Brain microvascular endothelial cell (primary cell): Measurements from ENCODE around the gene MLPH.

Source experiments
- DNase-seq: peaks from one replicate; pipeline ENCODE4 v3.0.0-alpha.2; 2020
- H3K27ac ChIP-seq: fragments of 250-450 bp; sonication (Bioruptor Pico); 2 replicates; pipeline ENCODE4 v1.5.1; 2020; ENCODE audit warnings: mild to moderate bottlenecking, moderate library complexity
- H3K27me3 ChIP-seq: fragments of 250-450 bp; sonication (Bioruptor Pico); replicated peaks from 2 replicates; pipeline ENCODE4 v1.5.1; 2020; ENCODE audit warnings: mild to moderate bottlenecking
- H3K36me3 ChIP-seq: fragments of 250-450 bp; sonication (Bioruptor Pico); replicated peaks from 2 replicates; pipeline ENCODE4 v1.5.1; 2020; ENCODE audit warnings: mild to moderate bottlenecking
- H3K4me3 ChIP-seq: 2 replicates; pipeline ENCODE4 v1.5.1; 2011; ENCODE audit warnings: low read depth, mild to moderate bottlenecking, control low read depth, low read length, moderate library complexity
- CTCF ChIP-seq: IDR thresholded peaks from 2 replicates; pipeline ENCODE4 v1.5.1; 2011; ENCODE audit warnings: low read depth, mild to moderate bottlenecking, moderate library complexity, low read length, control low read depth, inconsistent platforms; ENCODE audit errors: missing control alignments
- in situ Hi-C: cut with HindIII; loops from 2 replicates; pipeline ENCODE4 v1.10.0; 2017; ENCODE audit warnings: low sequenced_read_pairs, low pct_ligation_motif_present

Gene MLPH

GRCh38 chr2:237455764-237456163 is 31.3 kb upstream of the MLPH start:
- in situ Hi-C loops, result no loop called here
- H3K27me3 ChIP-seq, result no peaks in the 10 kb centered on the region
- H3K27ac ChIP-seq, result peak overlapping the region; percentile 39
- no peak overlapping the region for H3K4me3 ChIP-seq
- TF ChIP-seq CTCF, result no peak
- no peaks in the 10 kb centered on the region for H3K36me3 ChIP-seq
- DNase-seq, result no peak

- peak; percentile 77 for DNase-seq
- in situ Hi-C loops, result no loop called here
- peak overlapping the region; percentile 39 for H3K27ac ChIP-seq
Measured at GRCh38 chr2:237456200-237456843, 30.7 kb upstream of the MLPH start.

GRCh38 chr2:237457388-237457941 is 29.6 kb upstream of the MLPH start:
- no peak for DNase-seq
- no peaks in the 10 kb centered on the region for H3K36me3 ChIP-seq
- H3K4me3 ChIP-seq, result no peak overlapping the region
- no peak for TF ChIP-seq CTCF
- H3K27me3 ChIP-seq, result no peaks in the 10 kb centered on the region
- in situ Hi-C loops, result no loop called here
- no peak overlapping the region for H3K27ac ChIP-seq

More at GRCh38 chr2:237456200-237456843, 30.7 kb upstream of the MLPH start:
- Histone ChIP-seq H3K27me3 (no peaks in the 10 kb centered on the region), H3K4me3 (no peak overlapping the region), H3K36me3 (no peaks in the 10 kb centered on the region)
- peak; percentile 16 for TF ChIP-seq CTCF

- Histone ChIP-seq H3K36me3 (no peaks in the 10 kb centered on the region), H3K27ac (no peak overlapping the region), H3K4me3 (no peak overlapping the region), H3K27me3 (no peaks in the 10 kb centered on the region)
- no peak for TF ChIP-seq CTCF
- in situ Hi-C loops, result no loop called here
- no peak for DNase-seq
Measured at GRCh38 chr2:237458519-237458918, 28.5 kb upstream of the MLPH start.

- Histone ChIP-seq H3K27me3 (no peaks in the 10 kb centered on the region), H3K36me3 (no peaks in the 10 kb centered on the region), H3K4me3 (no peak overlapping the region), H3K27ac (peak overlapping the region; percentile 33)
- no peak for TF ChIP-seq CTCF
- in situ Hi-C loops, result no loop called here
- DNase-seq, result no peak
Measured at GRCh38 chr2:237459226-237459625, 27.8 kb upstream of the MLPH start.
